H1 (cell line): ENCODE data around the gene DEXI. TPM values are rescaled to one million over a fixed set of nuclear protein-coding genes. Genes with fewer than 3 reads are reported as not detected.
A peak's percentile ranks its signal among the peaks of the same experiment; 100 is the strongest.

Experiments used
- BACH1 ChIP-seq: IDR thresholded peaks from 2 replicates; pipeline ENCODE4 v1.6.1; 2012; ENCODE audit warnings: low read length, improper control_type of control experiment
- CBX8 ChIP-seq: fragments of 300-800, 300-1000 bp; sonication (generic); IDR thresholded peaks from 2 replicates; pipeline ENCODE4 v1.7.1; 2016; ENCODE audit warnings: low read depth, low read length, borderline replicate concordance
- CTCF ChIP-seq, 3 experiments: IDR thresholded peaks; 1 replicate in 2 of 3; 2 replicates in 1 of 3; pipeline versions ENCODE4 v1.5.1 to v1.6.1; 2011; ENCODE audit warnings: low read length in 3 of 3, mild to moderate bottlenecking in 3 of 3, inconsistent platforms in 2 of 3, low read depth in 1 of 3, moderate library complexity in 1 of 3; ENCODE audit not compliant: insufficient read depth in 1 of 3; ENCODE audit errors: control extremely low read depth in 1 of 3
- EGR1 ChIP-seq: IDR thresholded peaks from 2 replicates; pipeline ENCODE4 v1.6.1; 2011; ENCODE audit warnings: low read depth, low read length, borderline replicate concordance
- GTF2F1 ChIP-seq: IDR thresholded peaks from 2 replicates; pipeline ENCODE4 v1.6.1; 2012; ENCODE audit warnings: low read depth, low read length, improper control_type of control experiment, borderline replicate concordance
- HDAC6 ChIP-seq: IDR thresholded peaks from one replicate; pipeline ENCODE4 v1.7.1; 2012; ENCODE audit warnings: low read depth, mild to moderate bottlenecking, inconsistent platforms, low read length, moderate library complexity
- POU5F1 ChIP-seq: IDR thresholded peaks from 2 replicates; pipeline ENCODE4 v1.6.1; 2011; ENCODE audit warnings: low read depth, mild to moderate bottlenecking, low read length, moderate library complexity
- SP1 ChIP-seq: IDR thresholded peaks from 2 replicates; pipeline ENCODE4 v1.6.1; 2011; ENCODE audit warnings: low read depth, low read length
- SP2 ChIP-seq: IDR thresholded peaks from 2 replicates; pipeline ENCODE4 v1.6.1; 2012; ENCODE audit warnings: mild to moderate bottlenecking, low read length, inconsistent platforms
- TAF1 ChIP-seq: IDR thresholded peaks from 2 replicates; pipeline ENCODE4 v1.6.1; 2011; ENCODE audit warnings: mild to moderate bottlenecking, low read depth, low read length
- YY1 ChIP-seq: IDR thresholded peaks from 2 replicates; pipeline ENCODE4 v1.6.1; 2011; ENCODE audit warnings: low read depth, mild to moderate bottlenecking, low read length
- polyA plus RNA-seq, 7 experiments: library from polyadenylated mRNA; depleted of rRNA in 3 of 7; stranded (reverse) in 5 of 7; unstranded in 2 of 7; fragments of >200 nt in 5 of 7; fragments of 200-250 nt in 2 of 7; gene quantifications; 1 replicate in 5 of 7; 2 replicates in 1 of 7; 4 replicates in 1 of 7; pipeline versions ENCODE4 v1.2.1 to v1.2.3, GENCODE V29; 2011 to 2013; ENCODE audit warnings: missing spikeins in 2 of 7, mixed read lengths in 2 of 7
- total RNA-seq: library from RNA; stranded (reverse); fragmentation: NEBNext Ultra II Directional; extraction: Animal tissue kit (Norgen Biotek cat#: 25700); gene quantifications from 2 replicates; pipeline ENCODE4 v1.2.1, GENCODE V29; 2021
- TF ChIP-seq, protein P1 (sequence below): IDR thresholded peaks from 2 replicates; pipeline ENCODE4 v1.6.1; 2012; ENCODE audit warnings: inconsistent platforms

DEXI gene
- total and polyA plus RNA-seq, 2 of the 8 experiments (the other 6 are each of a cell fraction or from before 2014, with no cell fraction given), result 39.5 to 47.3 TPM

GRCh38 chr16:10964039-10964890 lies 22.0 kb upstream of the DEXI start (continued):
- TF ChIP-seq SP2 (no peak), EGR1 (no peak), TAF1 (no peak), BACH1 (no peak), POU5F1 (no peak), CTCF (IDR thresholded peaks at IDR 0.05; ENCODE audit: control extremely low read depth in 1 of 3, insufficient read depth in 1 of 3, low read depth in 1 of 3, low read length in 3 of 3) (peak; percentile 86 to 98 (median 98)), HDAC6 (no peak), CBX8 (no peak), YY1 (peak; percentile 61; the same call in 1 of the 2 replicates), GTF2F1 (no peak), SP1 (no peak)
- TF ChIP-seq, protein P1, sequence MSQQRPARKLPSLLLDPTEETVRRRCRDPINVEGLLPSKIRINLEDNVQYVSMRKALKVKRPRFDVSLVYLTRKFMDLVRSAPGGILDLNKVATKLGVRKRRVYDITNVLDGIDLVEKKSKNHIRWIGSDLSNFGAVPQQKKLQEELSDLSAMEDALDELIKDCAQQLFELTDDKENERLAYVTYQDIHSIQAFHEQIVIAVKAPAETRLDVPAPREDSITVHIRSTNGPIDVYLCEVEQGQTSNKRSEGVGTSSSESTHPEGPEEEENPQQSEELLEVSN, result no peak
